HUES6 (cell line): ENCODE measurements around the gene HSPB1.

Experiments
- H3K27ac ChIP-seq: 2 replicates; pipeline ENCODE4 v1.7.0; 2013; ENCODE audit warnings: low read depth, mild to moderate bottlenecking, low read length, inconsistent platforms
- H3K27me3 ChIP-seq: 2 replicates; pipeline ENCODE4 v1.6.1; 2013; ENCODE audit warnings: low read length; ENCODE audit not compliant: control insufficient read depth, insufficient read depth
- H3K36me3 ChIP-seq: 2 replicates; pipeline ENCODE4 v1.6.1; 2013; ENCODE audit warnings: low read length; ENCODE audit not compliant: control insufficient read depth, insufficient read depth
- H3K4me1 ChIP-seq: 2 replicates; pipeline ENCODE4 v1.6.1; 2013; ENCODE audit warnings: low read length; ENCODE audit not compliant: control insufficient read depth, insufficient read depth
- H3K4me3 ChIP-seq: 2 replicates; pipeline ENCODE4 v1.5.1; 2013; ENCODE audit warnings: low read depth, low read length
- H3K9ac ChIP-seq: one replicate; pipeline ENCODE4 v1.6.1; 2013; ENCODE audit warnings: mild to moderate bottlenecking, low read length
- H3K9me3 ChIP-seq: 2 replicates; pipeline ENCODE4 v1.6.1; 2013; ENCODE audit warnings: low read depth, low read length; ENCODE audit not compliant: control insufficient read depth, insufficient read depth

The HSPB1 gene

DNA sequence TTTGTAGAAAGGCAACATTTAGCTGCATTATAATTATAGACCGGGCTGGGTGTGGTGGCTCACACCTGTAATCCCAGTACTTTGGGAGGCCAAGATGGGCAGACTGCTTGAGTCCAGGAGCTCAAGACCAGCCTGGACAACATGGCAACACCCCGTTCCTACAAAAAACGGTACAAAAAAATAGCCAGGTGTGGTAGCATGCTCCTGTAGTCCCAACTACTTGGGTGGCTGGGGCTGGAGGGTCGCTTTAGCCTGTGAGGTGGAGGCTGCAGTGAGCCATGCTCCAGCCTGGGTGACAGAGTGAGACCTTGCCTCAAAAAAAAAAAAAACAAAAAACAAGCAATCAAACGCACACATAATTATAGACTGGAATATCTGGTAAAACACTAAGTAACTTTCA lies 51.3 kb downstream of the HSPB1 start:
- Histone ChIP-seq H3K4me3 (no peak overlapping the region), H3K27ac (no peak overlapping the region), H3K27me3 (no peaks in the 10 kb centered on the region), H3K36me3 (peaks cover 78% of the 10 kb centered on the region), H3K9ac (no peak overlapping the region), H3K4me1 (peaks cover 4% of the 10 kb centered on the region), H3K9me3 (peaks cover 16% of the 10 kb centered on the region; the same call in 1 of the 2 replicates)
